Activated T-cell treated with anti-CD3 and anti-CD28 coated beads for 1 hour (primary cell): ENCODE results near the gene UNC119.
"Not testable (repeated sequence)": the region's sequence is repeated elsewhere in the genome, so short reads cannot be mapped to it uniquely, and the experiment has no call there.

ENCODE experiments used
- DNase-seq: peaks from one replicate; pipeline ENCODE4 v3.0.0-alpha.2; 2020; ENCODE audit warnings: low read depth

UNC119 gene

GRCh38 chr17:28522281-28522680 is 30.1 kb downstream of the UNC119 start:
- not testable (repeated sequence) for DNase-seq

GRCh38 chr17:28521311-28522085 is 30.9 kb downstream of the UNC119 start:
- no peak for DNase-seq

- no peak for DNase-seq
Observed at GRCh38 chr17:28520687-28521086, 31.7 kb downstream of the UNC119 start.

- no peak for DNase-seq
Observed at GRCh38 chr17:28519236-28519635, 33.2 kb downstream of the UNC119 start.

GRCh38 chr17:28518578-28518977 is 33.8 kb downstream of the UNC119 start:
- DNase-seq = no peak

- no peak for DNase-seq
Observed at GRCh38 chr17:28518132-28518531, 34.3 kb downstream of the UNC119 start.

GRCh38 chr17:28515518-28515917 is 36.9 kb downstream of the UNC119 start:
- DNase-seq = no peak

- DNase-seq = no peak
Observed at GRCh38 chr17:28514561-28515002, 37.8 kb downstream of the UNC119 start.

GRCh38 chr17:28513476-28513875 is 38.9 kb downstream of the UNC119 start:
- no peak for DNase-seq

- DNase-seq = no peak
Observed at GRCh38 chr17:28511858-28512461, 40.5 kb downstream of the UNC119 start.

GRCh38 chr17:28509789-28510188 is 42.6 kb downstream of the UNC119 start:
- no peak for DNase-seq

- no peak for DNase-seq
Observed at GRCh38 chr17:28508211-28508724, 44.2 kb downstream of the UNC119 start.

GRCh38 chr17:28507567-28508203 is 44.7 kb downstream of the UNC119 start:
- no peak for DNase-seq

GRCh38 chr17:28506763-28507487 is 45.5 kb downstream of the UNC119 start:
- no peak for DNase-seq

GRCh38 chr17:28505986-28506665 is 46.3 kb downstream of the UNC119 start, which contains the start of gene FOXN1:
Gene FOXN1 (plus strand): TSS chr17:28506348. CDS start chr17:28523970, 17,622 bp downstream.
- DNase-seq = no peak

- no peak for DNase-seq
Observed at GRCh38 chr17:28503420-28503819, 49.0 kb downstream of the UNC119 start.

- DNase-seq = no peak
Observed at GRCh38 chr17:28501421-28502284, 50.8 kb downstream of the UNC119 start.

GRCh38 chr17:28500712-28501379 is 51.6 kb downstream of the UNC119 start:
- DNase-seq = no peak

GRCh38 chr17:28499684-28500357 is 52.6 kb downstream of the UNC119 start:
- DNase-seq = no peak

- DNase-seq = no peak
Observed at GRCh38 chr17:28499364-28499664, 53.1 kb downstream of the UNC119 start.
